K562 (cell line): Measurements from ENCODE around the gene SLC7A8. TPM values are rescaled to one million over a fixed set of nuclear protein-coding genes. Genes with fewer than 3 reads are reported as not detected.
A peak's percentile ranks its signal among the peaks of the same experiment; 100 is the strongest.

Experiments used
- ATAC-seq: fragments of 200-7000 bp; cut with Tn5 transposase; 3 replicates; pipeline ENCODE4 v1.9.1; 2020; ENCODE audit warnings: moderate library complexity
- BruUV-seq: library from RNA; stranded (reverse); fragments of 400-500 nt; replicated peaks from 2 replicates; lab custom pipeline; 2021; lab: Mats Ljungman, UMichigan
- CTCF ChIA-PET: fragments of 300-600 bp; formaldehyde crosslinking; extraction: SDS; loops from one replicate; lab custom pipeline; 2021; ENCODE audit warnings: low intra/inter-chr PET ratio; lab: Yijun Ruan, JAX
- POLR2A ChIA-PET: fragments of 300-600, 350-650 bp; sonication (Branson Sonifier 250); formaldehyde crosslinking; extraction: SDS; loops from one replicate; lab custom pipeline; 2021; ENCODE audit warnings: antibody characterized with exemption, inconsistent platforms; lab: Yijun Ruan, JAX
- DNase-seq, 4 experiments: peaks; one replicate each; pipeline versions ENCODE4 v3.0.0 to v3.0.0-alpha.2; 2011 to 2018; ENCODE audit warnings: low spot score in 3 of 4, mixed read lengths in 3 of 4; ENCODE audit errors: extremely low read depth in 1 of 4
- FAIRE-seq: peaks from 2 replicates; lab custom pipeline; 2011; peaks lifted over from hg19 to GRCh38; lab: Jason Lieb, UNC
- H2AFZ ChIP-seq: 2 replicates; pipeline ENCODE4 v1.6.0; 2011; ENCODE audit warnings: low read depth, low read length, control low read depth, inconsistent platforms
- H3K27ac ChIP-seq: fragments of 200-600 bp; 3 replicates; pipeline ENCODE4 v1.8.0; 2011; ENCODE audit warnings: low read depth, mild to moderate bottlenecking, control low read depth, inconsistent platforms, low read length, moderate library complexity, mixed read lengths; ENCODE audit errors: extremely low read depth
- H3K27me3 ChIP-seq, 2 experiments: fragments of 300-600 bp in 1 of 2; 2 replicates in 1 of 2; 3 replicates in 1 of 2; pipeline versions ENCODE4 v1.6.0 to v1.8.0; 2011; ENCODE audit warnings: inconsistent platforms in 2 of 2, low read length in 2 of 2, mild to moderate bottlenecking in 1 of 2, mixed read lengths in 1 of 2, moderate library complexity in 1 of 2; ENCODE audit not compliant: control insufficient read depth in 2 of 2, insufficient read depth in 2 of 2
- H3K36me3 ChIP-seq: fragments of 300-600 bp; 3 replicates; pipeline ENCODE4 v1.8.0; 2011; ENCODE audit warnings: mild to moderate bottlenecking, low read length, inconsistent platforms; ENCODE audit not compliant: control insufficient read depth, insufficient read depth
- H3K4me1 ChIP-seq, 2 experiments: fragments of 200-600 bp in 1 of 2; replicated peaks in 1 of 2; 2 replicates in 1 of 2; 3 replicates in 1 of 2; pipeline versions ENCODE4 v1.5.1 to v1.8.0; 2011; ENCODE audit warnings: inconsistent platforms in 2 of 2, low read length in 2 of 2, mild to moderate bottlenecking in 1 of 2, mixed read lengths in 1 of 2, moderate library complexity in 1 of 2; ENCODE audit not compliant: control insufficient read depth in 2 of 2, insufficient read depth in 2 of 2
- H3K4me2 ChIP-seq: 2 replicates; pipeline ENCODE4 v1.6.1; 2011; ENCODE audit warnings: low read length, control low read depth, inconsistent platforms, mixed read lengths; ENCODE audit not compliant: insufficient read depth
- H3K4me3 ChIP-seq: fragments of 200-600 bp; sonication (generic), shearing (Covaris generic); 2 replicates; pipeline ENCODE4 v1.5.1; 2016; ENCODE audit warnings: control low read depth, inconsistent platforms
- H3K79me2 ChIP-seq: fragments of 200-600 bp; 3 replicates; pipeline ENCODE4 v1.8.0; 2011; ENCODE audit warnings: low read length, inconsistent platforms; ENCODE audit not compliant: control insufficient read depth, insufficient read depth
- H3K9ac ChIP-seq, 2 experiments: 2 replicates each; pipeline versions ENCODE4 v1.6.0 to v1.6.1; 2011; ENCODE audit warnings: low read depth in 2 of 2, low read length in 2 of 2, control low read depth in 1 of 2, inconsistent platforms in 1 of 2, mild to moderate bottlenecking in 1 of 2, mixed read lengths in 1 of 2; ENCODE audit not compliant: insufficient read depth in 1 of 2
- H3K9me1 ChIP-seq: one replicate; pipeline ENCODE4 v1.6.0; 2011; ENCODE audit warnings: inconsistent platforms, mild to moderate bottlenecking, low read length, moderate library complexity; ENCODE audit not compliant: control insufficient read depth, insufficient read depth
- H3K9me3 ChIP-seq: replicated peaks from 2 replicates; pipeline ENCODE4 v1.5.1; 2011; ENCODE audit warnings: low read depth, low read length, inconsistent platforms; ENCODE audit not compliant: control insufficient read depth, insufficient read depth
- H4K20me1 ChIP-seq: replicated peaks from 2 replicates; pipeline ENCODE4 v1.6.1; 2011; ENCODE audit warnings: low read length, inconsistent platforms, mixed read lengths; ENCODE audit not compliant: control insufficient read depth, insufficient read depth
- HMBOX1 ChIP-seq: sonication (generic); IDR thresholded peaks from 2 replicates; pipeline ENCODE4 v1.6.1; 2016
- NR2C2 ChIP-seq, 2 experiments: fragments of 200-800 bp in 1 of 2; sonication (Bioruptor generic) in 1 of 2; sonication (generic) in 1 of 2; formaldehyde crosslinking in 1 of 2; IDR thresholded peaks; 2 replicates each; pipeline versions ENCODE4 v1.6.1 to v1.8.0; 2016 to 2022; ENCODE audit warnings: mild to moderate bottlenecking in 1 of 2, missing compliant biosample characterization in 1 of 2, missing genetic modification characterization in 1 of 2, missing genetic modification reagents in 1 of 2
- PRDM10 ChIP-seq: fragments of 450-650 bp; IDR thresholded peaks from 2 replicates; pipeline ENCODE4 v1.6.1; 2018; ENCODE audit not compliant: partially characterized antibody
- WGBS: fragments of 100-300 bp; shearing (Covaris generic); methylation state at CpG from one replicate; pipeline ENCODE4 v1.1.6; 2016; ENCODE audit warnings: low coverage, mixed read lengths; ENCODE audit not compliant: insufficient coverage; ENCODE audit errors: missing lambda C conversion rate; 5-methylcytosine and 5-hydroxymethylcytosine counted together
- in situ Hi-C: fragments of 300-500 bp; cut with MboI; formaldehyde crosslinking; loops from 4 replicates; pipeline ENCODE4 v1.15.0; 2018; ENCODE audit warnings: inconsistent platforms, mixed read lengths
- intact Hi-C: fragments of 100-400 bp; cut with micrococcal nuclease; formaldehyde crosslinking; loops from 2 replicates; pipeline ENCODE4 v1.14.2; 2022
- polyA plus RNA-seq, 8 experiments: library from polyadenylated mRNA; depleted of rRNA in 4 of 8; stranded (reverse) in 5 of 8; unstranded in 3 of 8; fragments of >200 nt; fragmentation: Nextera tagmentation in 2 of 8; fragmentation: Illumina TruSeq in 1 of 8; extraction: Ambion mirVana in 2 of 8; extraction: Trizol in 1 of 8; gene quantifications; 2 replicates each; pipeline versions ENCODE4 v1.2.1 to v1.2.3, GENCODE V29; 2011 to 2014; ENCODE audit warnings: inconsistent platforms in 1 of 8, missing spikeins in 1 of 8
- total RNA-seq, 7 experiments: library from RNA; depleted of rRNA in 6 of 7; stranded (reverse); fragments of >200 nt in 6 of 7; fragmentation: Illumina TruSeq in 2 of 7; extraction: Trizol in 2 of 7; gene quantifications; 2 replicates each; pipeline versions ENCODE4 v1.2.1 to v1.2.3, GENCODE V29; 2011 to 2021; ENCODE audit warnings: low replicate concordance in 1 of 7

Gene SLC7A8
- total and polyA plus RNA-seq, 9 of the 15 experiments (the other 6 are each of a cell fraction or from before 2014, with no cell fraction given) = 2.0 to 33.0 (median 6.0) TPM

- in situ Hi-C loops = no loop called here
- H2AFZ ChIP-seq = no peak overlapping the region
- BruUV-seq = no TSS peak
- no peak overlapping the region for H3K27ac ChIP-seq
- 38% methylated on average over 5 of the region's 10 CpGs for WGBS
- no peaks in the 10 kb centered on the region for H3K9me3 ChIP-seq
- FAIRE-seq = no peak
- no peak for ATAC-seq
- no peaks in the 10 kb centered on the region for H3K9me1 ChIP-seq
- peaks cover 0 to 13% of the 10 kb centered on the region in 2 experiments; a peak in 3 of 5 replicates for H3K27me3 ChIP-seq
- H3K79me2 ChIP-seq = no peaks in the 10 kb centered on the region
- TF ChIP-seq HMBOX1 = no peak
- TF ChIP-seq PRDM10 = peak; percentile 9
- TF ChIP-seq NR2C2 (CRISPR knock-in tag; IDR thresholded peaks at IDR 0.05) = no peak
- 0 out of 2 replicates have a peak, but pooled peaks have one; percentile 5 for TF ChIP-seq NR2C2 (tag; IDR thresholded peaks at IDR 0.05)
- TF ChIP-seq, all 486 proteins: peak for 2
- ChIA-PET POLR2A (interaction anchor here (0.5 to 1.8 kb wide), 4 partner anchors 18 to 164 kb away, joined by 3 to 17 read pairs (median 4); partner anchors contain the start of genes ACIN1 and C14orf119), CTCF (interaction anchor here (5.6 kb wide), 1 partner anchor 43 kb away, joined by 109 read pairs; no protein-coding TSS in a partner anchor)
- Histone ChIP-seq H4K20me1 (peaks cover 3% of the 10 kb centered on the region; the same call in 1 of the 2 replicates), H3K36me3 (no peaks in the 10 kb centered on the region), H3K9ac (peak overlapping the region in 1 of 2 experiments; percentile 43; a peak in 1 of 4 replicates), H3K4me1 (peaks cover 26 to 48% of the 10 kb centered on the region in 2 experiments), H3K4me2 (no peak overlapping the region), H3K4me3 (no peak overlapping the region)
- DNase-seq = peak in 2 of 4 experiments; percentile 42 to 52
- intact Hi-C loops = no loop called here
Observed at GRCh38 chr14:23113431-23114119, 69.9 kb downstream of the SLC7A8 start.
